Mesenchymal stem cell (in vitro differentiated cells and primary cell): Measurements from ENCODE around the gene CAST.

Experiments
- DNase-seq: peaks from one replicate; pipeline ENCODE4 v3.0.0-alpha.2; 2013
- H2AFZ ChIP-seq: one replicate; pipeline ENCODE4 v1.6.1; 2013; ENCODE audit warnings: low read depth, mild to moderate bottlenecking, control low read depth, inconsistent platforms, low read length, moderate library complexity
- H2AK5ac ChIP-seq: 2 replicates; pipeline ENCODE4 v1.6.1; 2013; ENCODE audit warnings: low read length, moderate library complexity, mild to moderate bottlenecking, inconsistent platforms; ENCODE audit not compliant: severe bottlenecking
- H2BK120ac ChIP-seq: one replicate; pipeline ENCODE4 v1.6.1; 2013; ENCODE audit warnings: low read depth, mild to moderate bottlenecking, inconsistent platforms, low read length, moderate library complexity
- H2BK12ac ChIP-seq, 2 experiments: one replicate each; pipeline ENCODE4 v1.6.1; 2013; ENCODE audit warnings: inconsistent platforms in 2 of 2, low read length in 2 of 2, mild to moderate bottlenecking in 2 of 2, moderate library complexity in 2 of 2, control low read depth in 1 of 2
- H2BK15ac ChIP-seq: one replicate; pipeline ENCODE4 v1.6.1; 2013; ENCODE audit warnings: mild to moderate bottlenecking, low read depth, inconsistent platforms; ENCODE audit not compliant: poor library complexity, severe bottlenecking
- H2BK5ac ChIP-seq: 2 replicates; pipeline ENCODE4 v1.6.1; 2013; ENCODE audit warnings: low read depth, mild to moderate bottlenecking, low read length, control low read depth, inconsistent platforms; ENCODE audit not compliant: poor library complexity, severe bottlenecking
- H3K14ac ChIP-seq, 2 experiments: one replicate each; pipeline ENCODE4 v1.6.1; 2013; ENCODE audit warnings: inconsistent platforms in 2 of 2, low read length in 2 of 2, control low read depth in 1 of 2, mild to moderate bottlenecking in 1 of 2, moderate library complexity in 1 of 2
- H3K18ac ChIP-seq, 2 experiments: one replicate each; pipeline ENCODE4 v1.6.1; 2013; ENCODE audit warnings: inconsistent platforms in 2 of 2, low read length in 2 of 2, control low read depth in 1 of 2, low read depth in 1 of 2, mild to moderate bottlenecking in 1 of 2
- H3K23ac ChIP-seq, 2 experiments: one replicate each; pipeline ENCODE4 v1.6.1; 2013; ENCODE audit warnings: inconsistent platforms in 2 of 2, low read length in 2 of 2, mild to moderate bottlenecking in 2 of 2, moderate library complexity in 2 of 2, control low read depth in 1 of 2
- H3K27ac ChIP-seq: 2 replicates; pipeline ENCODE4 v1.5.1; 2013; ENCODE audit warnings: mild to moderate bottlenecking, moderate library complexity, low read length, control low read depth, inconsistent platforms; ENCODE audit not compliant: poor library complexity, severe bottlenecking
- H3K27me3 ChIP-seq, 2 experiments: 2 replicates each; pipeline versions ENCODE4 v1.6.1 to v1.7.0; 2013; ENCODE audit warnings: low read length in 2 of 2, mild to moderate bottlenecking in 2 of 2, moderate library complexity in 2 of 2, control low read depth in 1 of 2, inconsistent platforms in 1 of 2; ENCODE audit not compliant: control insufficient read depth in 1 of 2, insufficient read depth in 1 of 2
- H3K36me3 ChIP-seq, 2 experiments: 2 replicates each; pipeline versions ENCODE4 v1.6.1 to v1.7.0; 2013; ENCODE audit warnings: low read length in 2 of 2, control low read depth in 1 of 2, inconsistent platforms in 1 of 2, low read depth in 1 of 2, mild to moderate bottlenecking in 1 of 2; ENCODE audit not compliant: insufficient read depth in 2 of 2, control insufficient read depth in 1 of 2
- H3K4ac ChIP-seq, 2 experiments: one replicate each; pipeline ENCODE4 v1.6.1; 2013; ENCODE audit warnings: inconsistent platforms in 2 of 2, low read length in 2 of 2, mild to moderate bottlenecking in 2 of 2, moderate library complexity in 2 of 2, control low read depth in 1 of 2, low read depth in 1 of 2
- H3K4me1 ChIP-seq: 2 replicates; pipeline ENCODE4 v1.6.1; 2013; ENCODE audit warnings: low read depth, low read length, control low read depth; ENCODE audit not compliant: control insufficient read depth, insufficient read depth
- H3K4me2 ChIP-seq: 2 replicates; pipeline ENCODE4 v1.6.1; 2013; ENCODE audit warnings: low read length, mild to moderate bottlenecking, inconsistent platforms; ENCODE audit not compliant: poor library complexity, severe bottlenecking
- H3K4me3 ChIP-seq, 2 experiments: 2 replicates each; pipeline versions ENCODE4 v1.5.1 to v1.7.0; 2013; ENCODE audit warnings: low read length in 2 of 2, mild to moderate bottlenecking in 2 of 2, control low read depth in 1 of 2, low read depth in 1 of 2; ENCODE audit not compliant: insufficient read depth in 1 of 2
- H3K79me1 ChIP-seq: replicated peaks from 2 replicates; pipeline ENCODE4 v1.6.1; 2013; ENCODE audit warnings: mild to moderate bottlenecking, control low read depth, low read length, inconsistent platforms; ENCODE audit not compliant: poor library complexity, severe bottlenecking
- H3K9ac ChIP-seq: 2 replicates; pipeline ENCODE4 v1.7.0; 2013; ENCODE audit warnings: mild to moderate bottlenecking, low read length, moderate library complexity
- H3K9me3 ChIP-seq: 2 replicates; pipeline ENCODE4 v1.7.0; 2013; ENCODE audit warnings: mild to moderate bottlenecking, low read length; ENCODE audit not compliant: control insufficient read depth
- H4K8ac ChIP-seq: one replicate; pipeline ENCODE4 v1.6.1; 2013; ENCODE audit warnings: inconsistent platforms, mild to moderate bottlenecking, low read length, moderate library complexity
- H4K91ac ChIP-seq: one replicate; pipeline ENCODE4 v1.6.1; 2013; ENCODE audit warnings: mild to moderate bottlenecking, low read length, inconsistent platforms
- WGBS: methylation state at CpG from one replicate; pipeline ENCODE4 v1.1.7; 2013; ENCODE audit warnings: mixed read lengths; 5-methylcytosine and 5-hydroxymethylcytosine counted together

The CAST gene

GRCh38 chr5:96714951-96715451 lies 52.8 kb downstream of the CAST start:
- no peak overlapping the region for H2BK15ac ChIP-seq
- H3K9ac ChIP-seq, result peak overlapping the region; percentile 79
- no peak overlapping the region for H3K4me2 ChIP-seq
- H4K91ac ChIP-seq, result no peak overlapping the region
- no peak overlapping the region for H3K18ac ChIP-seq
- no peak overlapping the region for H3K14ac ChIP-seq
- no peaks in the 10 kb centered on the region for H3K9me3 ChIP-seq
- H2BK12ac ChIP-seq, result no peak overlapping the region
- no peak overlapping the region for H3K4ac ChIP-seq
- H2AFZ ChIP-seq, result no peak overlapping the region
- no peak overlapping the region for H2BK5ac ChIP-seq
- H3K79me1 ChIP-seq, result peaks cover 23% of the 10 kb centered on the region
- H2BK120ac ChIP-seq, result no peak overlapping the region
- H3K36me3 ChIP-seq, result peaks cover 0 to 14% of the 10 kb centered on the region in 2 experiments
- no peak overlapping the region for H2AK5ac ChIP-seq
- DNase-seq, result peak; percentile 98
- H3K27ac ChIP-seq, result no peak overlapping the region
- WGBS, result 33% methylated on average over 2 of the region's 2 CpGs
- peaks cover 6% of the 10 kb centered on the region for H3K4me1 ChIP-seq
- no peak overlapping the region for H4K8ac ChIP-seq
- H3K27me3 ChIP-seq, result no peaks in the 10 kb centered on the region
- H3K4me3 ChIP-seq, result no peak overlapping the region
- H3K23ac ChIP-seq, result no peak overlapping the region

- no peak overlapping the region for H4K8ac ChIP-seq
- WGBS, result 97% methylated on average over 2 of the region's 5 CpGs
These were observed 53.8 kb downstream of the CAST start for GRCh38 chr5:96716007-96716406.

GRCh38 chr5:96716716-96717115 lies 54.5 kb downstream of the CAST start:
- Histone ChIP-seq H3K4me1 (peaks cover 9% of the 10 kb centered on the region), H4K91ac (no peak overlapping the region), H3K4ac (no peak overlapping the region), H3K18ac (no peak overlapping the region), H3K36me3 (peaks cover 0 to 14% of the 10 kb centered on the region in 2 experiments), H2AK5ac (no peak overlapping the region), H3K23ac (no peak overlapping the region), H3K9me3 (no peaks in the 10 kb centered on the region), H2BK12ac (no peak overlapping the region), H2AFZ (no peak overlapping the region), H3K9ac (no peak overlapping the region), H3K79me1 (peaks cover 22% of the 10 kb centered on the region), H3K4me3 (no peak overlapping the region), H4K8ac (no peak overlapping the region), H3K27ac (no peak overlapping the region), H2BK5ac (no peak overlapping the region), H3K27me3 (no peaks in the 10 kb centered on the region), H3K14ac (no peak overlapping the region), H2BK15ac (no peak overlapping the region), H2BK120ac (no peak overlapping the region), H3K4me2 (no peak overlapping the region)
- 0% methylated on average over 1 of the region's 2 CpGs for WGBS
- DNase-seq, result no peak

More at GRCh38 chr5:96716007-96716406, 53.8 kb downstream of the CAST start:
- H3K36me3 ChIP-seq, result peaks cover 0 to 14% of the 10 kb centered on the region in 2 experiments
- H2AFZ ChIP-seq, result no peak overlapping the region
- H3K27me3 ChIP-seq, result no peaks in the 10 kb centered on the region
- H3K4me2 ChIP-seq, result no peak overlapping the region
- H2BK120ac ChIP-seq, result no peak overlapping the region
- H2BK5ac ChIP-seq, result no peak overlapping the region
- DNase-seq, result no peak
- H3K79me1 ChIP-seq, result peaks cover 22% of the 10 kb centered on the region
- no peaks in the 10 kb centered on the region for H3K9me3 ChIP-seq
- H2BK12ac ChIP-seq, result no peak overlapping the region
- H3K9ac ChIP-seq, result no peak overlapping the region
- H3K23ac ChIP-seq, result no peak overlapping the region
- no peak overlapping the region for H3K18ac ChIP-seq
- no peak overlapping the region for H2AK5ac ChIP-seq
- no peak overlapping the region for H3K4ac ChIP-seq
- H3K14ac ChIP-seq, result no peak overlapping the region
- H3K27ac ChIP-seq, result no peak overlapping the region
- no peak overlapping the region for H2BK15ac ChIP-seq
- no peak overlapping the region for H4K91ac ChIP-seq
- peaks cover 6% of the 10 kb centered on the region for H3K4me1 ChIP-seq
- H3K4me3 ChIP-seq, result no peak overlapping the region

GRCh38 chr5:96717874-96718273 lies 55.7 kb downstream of the CAST start:
- no peak overlapping the region for H3K23ac ChIP-seq
- no peak for DNase-seq
- peaks cover 9% of the 10 kb centered on the region for H3K4me1 ChIP-seq

More at GRCh38 chr5:96717874-96718273, 55.7 kb downstream of the CAST start:
- Histone ChIP-seq H3K9ac (no peak overlapping the region), H3K9me3 (no peaks in the 10 kb centered on the region), H3K14ac (no peak overlapping the region), H3K27me3 (no peaks in the 10 kb centered on the region), H2BK5ac (no peak overlapping the region), H3K4me2 (no peak overlapping the region), H2BK15ac (no peak overlapping the region), H3K79me1 (peaks cover 21% of the 10 kb centered on the region), H4K91ac (no peak overlapping the region), H3K4ac (no peak overlapping the region), H4K8ac (no peak overlapping the region), H3K36me3 (peaks cover 0 to 19% of the 10 kb centered on the region in 2 experiments), H3K27ac (no peak overlapping the region), H2BK12ac (no peak overlapping the region), H2AK5ac (no peak overlapping the region), H3K4me3 (no peak overlapping the region), H2BK120ac (no peak overlapping the region), H3K18ac (no peak overlapping the region), H2AFZ (no peak overlapping the region)
- 100% methylated on average over 1 of the region's 1 CpG for WGBS
